GM12874 (cell line): ENCODE measurements around the gene CYB561A3.

Experiments used
- TF ChIP-seq, protein P1 (sequence below): IDR thresholded peaks from 2 replicates; pipeline ENCODE4 v1.5.1; 2011; ENCODE audit warnings: low read depth, mild to moderate bottlenecking, control low read depth, low read length, moderate library complexity; ENCODE audit not compliant: insufficient read depth

CYB561A3 gene

DNA sequence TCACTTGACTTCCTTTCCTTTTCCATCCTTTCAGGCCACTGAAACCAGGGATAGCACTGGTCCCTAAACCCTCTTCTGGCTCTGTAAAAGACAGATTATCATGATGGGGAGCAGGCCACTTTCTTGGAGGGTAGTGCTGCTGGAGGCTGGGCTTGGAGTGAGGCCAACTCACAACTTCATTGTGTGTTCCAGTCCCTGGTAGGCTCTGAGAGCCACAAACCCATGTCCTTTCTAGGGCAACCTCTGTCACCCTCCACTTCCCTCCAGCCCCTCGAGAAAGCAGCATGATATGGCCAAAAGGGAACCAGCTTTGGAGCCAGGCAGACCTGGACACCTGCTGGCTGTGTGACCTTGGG is 26.3 kb downstream of the CYB561A3 start:
- TF ChIP-seq, protein P1, sequence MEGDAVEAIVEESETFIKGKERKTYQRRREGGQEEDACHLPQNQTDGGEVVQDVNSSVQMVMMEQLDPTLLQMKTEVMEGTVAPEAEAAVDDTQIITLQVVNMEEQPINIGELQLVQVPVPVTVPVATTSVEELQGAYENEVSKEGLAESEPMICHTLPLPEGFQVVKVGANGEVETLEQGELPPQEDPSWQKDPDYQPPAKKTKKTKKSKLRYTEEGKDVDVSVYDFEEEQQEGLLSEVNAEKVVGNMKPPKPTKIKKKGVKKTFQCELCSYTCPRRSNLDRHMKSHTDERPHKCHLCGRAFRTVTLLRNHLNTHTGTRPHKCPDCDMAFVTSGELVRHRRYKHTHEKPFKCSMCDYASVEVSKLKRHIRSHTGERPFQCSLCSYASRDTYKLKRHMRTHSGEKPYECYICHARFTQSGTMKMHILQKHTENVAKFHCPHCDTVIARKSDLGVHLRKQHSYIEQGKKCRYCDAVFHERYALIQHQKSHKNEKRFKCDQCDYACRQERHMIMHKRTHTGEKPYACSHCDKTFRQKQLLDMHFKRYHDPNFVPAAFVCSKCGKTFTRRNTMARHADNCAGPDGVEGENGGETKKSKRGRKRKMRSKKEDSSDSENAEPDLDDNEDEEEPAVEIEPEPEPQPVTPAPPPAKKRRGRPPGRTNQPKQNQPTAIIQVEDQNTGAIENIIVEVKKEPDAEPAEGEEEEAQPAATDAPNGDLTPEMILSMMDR, result no peak

DNA sequence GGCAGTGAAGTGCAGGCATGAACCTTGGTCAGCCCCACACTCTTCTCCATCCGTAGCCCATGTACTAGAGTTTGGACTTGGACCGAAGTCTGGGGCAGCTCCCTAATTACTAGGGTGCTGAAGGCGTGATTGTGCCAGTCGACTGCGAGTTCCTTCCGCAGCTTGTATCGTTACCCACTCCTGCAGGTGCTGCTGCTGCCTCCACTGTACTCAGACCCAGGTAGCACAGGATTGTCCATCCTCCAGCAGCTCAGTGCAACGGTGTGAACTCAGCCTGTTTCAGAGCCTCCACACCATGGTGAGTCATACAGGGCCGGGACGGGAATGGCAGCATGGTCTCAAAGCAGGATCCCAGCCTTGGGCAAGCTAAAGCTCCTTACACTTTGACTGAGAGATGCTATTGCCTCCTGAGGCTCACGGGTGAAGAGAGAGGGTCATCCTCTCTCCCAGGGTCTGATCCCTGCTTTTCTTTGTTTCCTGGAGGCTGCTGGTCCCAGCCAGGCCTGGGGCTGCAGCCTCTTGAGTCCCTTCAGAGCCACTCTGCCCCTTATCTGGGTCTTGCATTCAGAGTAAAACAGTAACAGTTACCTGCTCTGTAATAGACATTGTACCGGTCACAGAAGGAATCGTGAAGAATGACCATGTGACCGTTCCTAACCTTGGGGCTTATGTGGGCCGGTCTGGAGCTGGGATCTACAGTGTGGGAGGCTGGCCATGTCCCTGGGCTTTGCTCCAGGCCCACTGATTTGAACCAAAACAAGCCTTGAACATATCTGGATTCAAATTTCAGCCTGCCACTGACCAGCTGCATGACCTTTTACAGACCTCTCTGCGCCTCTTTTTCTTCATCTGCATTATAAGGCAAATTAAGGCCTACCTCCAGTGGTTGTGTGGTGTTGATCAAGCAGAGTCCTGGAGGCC is 27.0 kb downstream of the CYB561A3 start:
- TF ChIP-seq, protein P1, result no peak

DNA sequence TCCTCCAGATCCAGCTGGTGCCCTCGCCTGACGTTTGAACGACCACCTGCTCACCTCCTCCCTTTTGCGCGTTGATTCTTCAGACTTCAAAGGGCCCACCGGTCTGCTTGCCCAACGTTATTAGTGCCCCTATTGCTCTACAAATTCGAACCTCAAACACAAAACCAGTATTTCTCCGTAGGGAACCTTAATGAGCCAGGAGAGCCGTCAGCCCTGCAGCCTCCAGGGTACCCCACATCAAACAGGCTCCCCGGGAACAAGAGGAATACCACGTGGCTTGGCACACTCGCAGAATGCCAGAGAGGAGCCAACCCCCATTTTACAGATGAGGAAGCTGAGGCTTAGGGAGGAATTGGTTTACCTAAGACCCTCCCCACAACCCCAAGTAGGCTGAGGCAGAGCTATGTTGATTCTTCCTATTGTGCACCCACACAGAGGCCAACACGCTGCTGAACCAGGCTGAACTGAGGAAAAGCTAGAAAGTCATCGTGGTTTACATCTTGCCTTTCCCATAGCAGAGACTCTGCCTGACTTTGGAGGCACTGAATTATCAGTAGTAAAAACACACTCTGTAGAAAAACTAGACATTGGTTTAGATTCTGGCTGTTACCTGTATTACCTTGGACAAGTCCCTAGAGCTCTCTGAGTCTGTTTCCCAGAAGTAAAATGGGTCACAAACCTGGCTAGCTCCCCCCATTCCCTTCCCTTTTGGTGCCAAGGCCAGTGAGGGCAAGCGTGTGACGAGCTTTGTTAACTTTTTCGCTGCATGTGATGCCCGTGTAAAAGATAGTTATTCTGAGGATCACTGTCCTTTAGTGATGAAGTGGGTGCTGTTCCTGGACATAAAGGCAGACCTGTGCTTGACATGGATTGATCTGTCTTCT is 27.9 kb downstream of the CYB561A3 start:
- TF ChIP-seq, protein P1, result no peak

DNA sequence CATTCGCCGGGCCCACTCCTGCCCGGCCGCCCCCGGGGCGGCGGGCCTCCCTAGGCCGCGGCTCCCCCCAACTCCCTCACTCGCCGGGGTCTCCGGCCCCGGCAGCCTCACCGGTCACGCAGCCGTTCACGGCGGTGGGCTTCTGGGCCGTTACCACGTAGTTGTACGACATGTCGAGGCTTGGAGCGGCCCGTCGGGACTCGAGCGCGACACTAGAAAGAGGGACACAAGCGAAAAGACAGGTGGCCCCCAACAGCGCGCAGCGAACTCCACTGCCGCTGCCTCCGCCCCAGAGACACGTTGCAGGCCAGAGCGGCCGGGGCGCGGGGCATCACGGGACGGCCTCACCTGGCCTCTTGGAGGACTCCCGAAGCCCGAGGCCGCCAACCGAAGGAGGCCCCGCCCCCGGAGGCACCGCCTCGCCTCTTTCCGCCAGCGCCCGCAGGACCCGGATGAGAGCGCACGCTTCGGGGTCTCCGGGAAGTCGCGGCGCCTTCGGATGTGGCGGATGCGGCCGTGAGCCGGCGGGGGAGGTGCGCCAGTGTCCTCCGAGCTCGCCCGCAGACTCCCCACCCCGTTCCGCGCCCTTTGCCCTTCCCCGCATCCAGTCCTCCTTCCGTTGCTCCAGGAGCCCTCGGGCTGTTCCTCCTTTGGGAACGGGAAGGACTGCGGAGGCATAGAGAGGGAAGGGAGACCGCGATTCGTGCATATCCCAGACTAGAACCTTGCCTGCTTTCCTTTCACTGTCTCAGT is 28.7 kb downstream of the CYB561A3 start, which contains the start of the genes DDB1 and TKFC:
TSS of gene DDB1 (minus strand) at position 309 of the 753 bp plus-strand sequence. CDS start at position 172, 137 bp downstream.
TSS of gene TKFC (plus strand) at position 432 of the 753 bp plus-strand sequence. CDS start 1,501 bp downstream, outside the sequence.
- TF ChIP-seq, protein P1, result no peak

DNA sequence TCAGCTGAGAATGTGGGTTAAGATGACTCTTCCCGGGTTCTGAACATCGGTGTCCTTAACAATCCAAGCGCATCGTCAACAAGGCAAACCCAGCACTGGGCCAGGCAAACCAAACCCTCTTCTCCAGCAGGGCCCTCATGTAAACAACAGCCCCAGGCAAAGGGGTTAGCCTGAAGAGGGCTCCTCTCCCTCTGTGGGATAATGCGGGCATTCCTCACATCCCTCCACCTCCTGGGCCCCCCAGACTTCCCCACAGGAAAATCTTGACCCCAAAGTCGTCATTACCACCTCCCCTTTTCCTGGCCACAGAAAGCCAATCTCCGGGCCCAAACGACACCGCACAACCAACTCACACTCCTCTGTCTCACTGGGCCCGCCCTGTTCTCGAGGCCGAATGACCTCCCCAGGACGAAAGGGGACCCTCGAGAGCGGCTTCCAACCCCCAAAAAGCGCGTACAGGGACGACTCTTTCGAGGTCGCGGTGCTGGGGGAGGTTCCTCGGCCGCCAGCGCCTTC is 29.3 kb downstream of the CYB561A3 start:
- TF ChIP-seq, protein P1, result no peak

DNA sequence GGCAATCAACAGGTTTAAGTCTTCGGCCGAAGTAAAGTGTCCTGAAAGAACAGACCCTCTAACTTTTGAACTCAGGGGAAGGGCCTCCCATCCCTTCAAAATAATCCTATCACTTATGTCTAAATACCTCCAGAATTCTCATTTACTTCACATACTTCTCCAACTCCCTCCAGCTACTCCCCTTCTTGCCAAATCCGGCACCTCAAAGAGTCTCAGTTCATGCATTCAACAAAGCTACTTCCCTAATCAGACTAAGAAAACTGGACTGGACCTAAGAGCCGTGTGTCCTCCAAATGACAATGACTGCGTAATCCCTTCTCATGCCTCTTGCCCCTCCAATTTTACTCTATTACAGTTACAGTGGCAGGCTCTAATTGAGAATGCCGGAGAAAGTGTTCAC is 30.0 kb downstream of the CYB561A3 start:
- TF ChIP-seq, protein P1, result no peak
